Nephron progenitor cell (in vitro differentiated cells): ENCODE data around the gene NFKB1.

Experiments
- DNase-seq: peaks from one replicate; pipeline ENCODE4 v3.0.0; 2021
- H3K27ac Mint-ChIP-seq: 2 replicates; pipeline ENCODE4 v1.8.0; 2021; ENCODE audit warnings: mild to moderate bottlenecking, moderate library complexity, mixed read lengths
- H3K27me3 Mint-ChIP-seq: 2 replicates; pipeline ENCODE4 v1.8.0; 2021; ENCODE audit warnings: mild to moderate bottlenecking, low read depth, mixed read lengths; ENCODE audit not compliant: poor library complexity
- H3K36me3 Mint-ChIP-seq: 2 replicates; pipeline ENCODE4 v1.8.0; 2021; ENCODE audit warnings: low read depth, mixed read lengths
- H3K4me1 Mint-ChIP-seq: 2 replicates; pipeline ENCODE4 v1.8.0; 2021; ENCODE audit warnings: mixed read lengths
- H3K4me3 Mint-ChIP-seq: 2 replicates; pipeline ENCODE4 v1.8.0; 2021; ENCODE audit warnings: mild to moderate bottlenecking, moderate library complexity, mixed read lengths
- H3K9me3 Mint-ChIP-seq: 2 replicates; pipeline ENCODE4 v1.8.0; 2021; ENCODE audit warnings: mild to moderate bottlenecking, moderate library complexity, mixed read lengths
- TF ChIP-seq, protein P1 (sequence below): fragments of 200-600 bp; sonication (generic); IDR thresholded peaks from 2 replicates; pipeline ENCODE4 v1.5.0; 2021; ENCODE audit warnings: antibody characterized with exemption

NFKB1 gene

DNA sequence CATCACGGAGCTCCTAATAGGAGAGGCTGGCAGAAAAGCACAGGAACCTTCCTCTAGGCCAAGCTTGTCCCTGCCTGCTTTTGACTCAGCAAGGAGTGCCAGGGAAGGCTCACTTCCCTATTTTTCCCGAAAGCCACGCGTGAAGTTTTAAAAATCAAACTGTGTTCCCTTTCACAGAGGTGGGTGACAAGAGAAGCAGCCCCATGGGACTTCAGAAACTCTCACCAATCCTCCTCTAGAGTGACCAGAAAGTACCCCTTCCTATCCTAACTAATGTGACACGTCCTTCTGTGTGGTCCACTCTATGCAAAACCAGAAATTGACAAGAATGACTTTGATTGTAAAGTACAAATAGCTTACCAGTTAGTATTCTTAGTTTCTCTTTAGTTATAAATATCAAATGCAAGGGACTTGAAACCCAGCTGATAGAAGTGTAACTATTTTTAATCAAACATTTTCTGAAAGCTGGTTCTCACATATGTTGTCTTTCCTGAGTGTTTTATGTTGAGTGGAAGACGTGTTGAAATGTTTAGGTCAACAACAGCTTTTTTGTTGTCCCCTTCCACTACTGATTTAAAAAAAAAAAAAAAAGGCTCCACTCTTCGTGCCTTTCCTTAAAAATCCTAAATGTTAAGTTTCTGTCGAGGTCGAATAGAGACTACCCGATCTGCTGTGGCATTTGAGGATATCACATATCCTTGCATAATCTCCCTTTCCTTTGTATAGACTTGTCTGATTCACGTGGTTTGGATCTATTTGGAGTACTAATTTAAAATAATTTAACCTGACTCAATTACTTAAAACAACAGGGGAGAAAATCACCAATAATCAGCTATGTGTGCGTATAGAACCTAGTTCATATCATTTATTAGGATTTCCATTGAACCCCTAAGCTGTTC, 42.1 kb downstream of the NFKB1 start:
- H3K4me3 Mint-ChIP-seq = no peak overlapping the region
- H3K4me1 Mint-ChIP-seq = no peaks in the 10 kb centered on the region
- TF ChIP-seq, protein P1, sequence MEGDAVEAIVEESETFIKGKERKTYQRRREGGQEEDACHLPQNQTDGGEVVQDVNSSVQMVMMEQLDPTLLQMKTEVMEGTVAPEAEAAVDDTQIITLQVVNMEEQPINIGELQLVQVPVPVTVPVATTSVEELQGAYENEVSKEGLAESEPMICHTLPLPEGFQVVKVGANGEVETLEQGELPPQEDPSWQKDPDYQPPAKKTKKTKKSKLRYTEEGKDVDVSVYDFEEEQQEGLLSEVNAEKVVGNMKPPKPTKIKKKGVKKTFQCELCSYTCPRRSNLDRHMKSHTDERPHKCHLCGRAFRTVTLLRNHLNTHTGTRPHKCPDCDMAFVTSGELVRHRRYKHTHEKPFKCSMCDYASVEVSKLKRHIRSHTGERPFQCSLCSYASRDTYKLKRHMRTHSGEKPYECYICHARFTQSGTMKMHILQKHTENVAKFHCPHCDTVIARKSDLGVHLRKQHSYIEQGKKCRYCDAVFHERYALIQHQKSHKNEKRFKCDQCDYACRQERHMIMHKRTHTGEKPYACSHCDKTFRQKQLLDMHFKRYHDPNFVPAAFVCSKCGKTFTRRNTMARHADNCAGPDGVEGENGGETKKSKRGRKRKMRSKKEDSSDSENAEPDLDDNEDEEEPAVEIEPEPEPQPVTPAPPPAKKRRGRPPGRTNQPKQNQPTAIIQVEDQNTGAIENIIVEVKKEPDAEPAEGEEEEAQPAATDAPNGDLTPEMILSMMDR = no peak
- H3K27ac Mint-ChIP-seq = no peak overlapping the region
- H3K27me3 Mint-ChIP-seq = no peaks in the 10 kb centered on the region
- H3K36me3 Mint-ChIP-seq = no peaks in the 10 kb centered on the region
- H3K9me3 Mint-ChIP-seq = no peaks in the 10 kb centered on the region
- no peak for DNase-seq

DNA sequence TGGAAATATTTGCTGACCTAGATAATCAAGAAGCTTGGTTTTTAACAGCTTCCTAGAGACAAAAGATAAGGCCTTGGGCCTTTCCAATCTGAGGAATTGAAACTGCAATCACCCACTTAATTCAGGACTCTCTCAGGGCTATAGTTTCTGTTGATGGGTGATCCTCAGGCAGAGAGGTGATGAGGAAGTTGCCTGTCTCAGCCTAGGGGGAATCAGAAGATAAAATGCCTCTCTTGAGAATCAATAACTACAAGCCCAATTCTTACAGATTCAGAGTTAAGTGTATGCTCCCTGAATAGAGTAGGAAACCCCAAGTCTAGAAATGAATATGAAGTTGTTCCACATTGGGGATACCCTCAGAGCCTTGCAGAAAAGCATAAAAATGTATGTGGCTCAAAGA, 45.5 kb downstream of the NFKB1 start:
- Mint-ChIP-seq H3K9me3 (no peaks in the 10 kb centered on the region), H3K27ac (no peak overlapping the region), H3K27me3 (no peaks in the 10 kb centered on the region), H3K4me3 (no peak overlapping the region), H3K4me1 (no peaks in the 10 kb centered on the region), H3K36me3 (no peaks in the 10 kb centered on the region)
- no peak for DNase-seq
- TF ChIP-seq, protein P1 = no peak

DNA sequence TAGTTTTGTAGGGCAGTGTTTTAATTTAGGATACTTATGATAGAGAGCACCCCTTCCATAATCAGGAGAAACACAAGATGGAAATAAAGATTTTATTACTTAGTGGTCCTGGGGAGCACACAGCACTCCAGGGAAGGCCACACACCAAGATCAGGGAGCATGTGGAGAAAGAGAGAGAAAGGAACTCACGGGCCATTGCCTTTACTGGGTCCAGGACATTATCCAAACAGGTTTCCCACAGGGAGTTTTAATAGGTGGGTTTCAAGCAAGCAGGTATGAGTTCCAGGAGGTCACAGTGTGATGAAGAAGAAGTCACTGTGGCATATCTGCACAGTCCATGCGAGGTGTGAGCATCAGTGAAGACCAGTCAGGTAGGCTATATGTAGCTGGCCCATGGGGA, 46.8 kb downstream of the NFKB1 start:
- no peaks in the 10 kb centered on the region for H3K4me1 Mint-ChIP-seq
- DNase-seq = no peak

DNA sequence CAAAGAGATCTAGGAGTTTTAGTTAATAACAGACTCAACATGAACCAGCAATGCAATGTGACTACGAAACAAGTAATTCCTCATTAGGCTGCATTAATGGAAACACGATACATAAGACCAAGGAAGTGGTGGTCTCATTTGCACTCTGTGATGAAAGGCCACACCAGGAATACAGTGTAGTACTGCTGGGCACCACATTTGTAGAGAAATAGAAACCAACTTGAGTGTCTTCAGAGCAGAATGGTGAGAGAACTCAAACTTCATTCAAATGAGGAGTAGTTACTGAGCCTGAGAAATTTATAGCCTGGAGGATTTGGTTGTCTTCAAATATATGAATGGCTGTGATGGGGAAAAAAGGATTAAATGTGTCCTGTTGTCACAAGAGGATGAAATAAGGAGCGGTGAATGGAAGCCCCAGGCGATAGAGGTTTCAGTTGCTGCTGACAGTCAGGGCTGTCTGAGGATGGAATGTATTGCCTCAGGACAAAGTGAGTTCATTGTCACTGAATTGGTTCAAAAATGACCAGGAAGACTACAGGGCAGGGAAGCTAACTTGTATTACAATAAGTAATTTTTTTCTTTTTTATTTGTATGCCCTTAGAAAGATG, 50.9 kb downstream of the NFKB1 start:
- TF ChIP-seq, protein P1 = no peak
- H3K27ac Mint-ChIP-seq = no peak overlapping the region

More for the DNA sequence above, 46.8 kb downstream of the NFKB1 start:
- no peaks in the 10 kb centered on the region for H3K27me3 Mint-ChIP-seq
- TF ChIP-seq, protein P1 = no peak
- no peak overlapping the region for H3K4me3 Mint-ChIP-seq
- no peaks in the 10 kb centered on the region for H3K36me3 Mint-ChIP-seq
- H3K9me3 Mint-ChIP-seq = no peaks in the 10 kb centered on the region
- no peak overlapping the region for H3K27ac Mint-ChIP-seq

DNA sequence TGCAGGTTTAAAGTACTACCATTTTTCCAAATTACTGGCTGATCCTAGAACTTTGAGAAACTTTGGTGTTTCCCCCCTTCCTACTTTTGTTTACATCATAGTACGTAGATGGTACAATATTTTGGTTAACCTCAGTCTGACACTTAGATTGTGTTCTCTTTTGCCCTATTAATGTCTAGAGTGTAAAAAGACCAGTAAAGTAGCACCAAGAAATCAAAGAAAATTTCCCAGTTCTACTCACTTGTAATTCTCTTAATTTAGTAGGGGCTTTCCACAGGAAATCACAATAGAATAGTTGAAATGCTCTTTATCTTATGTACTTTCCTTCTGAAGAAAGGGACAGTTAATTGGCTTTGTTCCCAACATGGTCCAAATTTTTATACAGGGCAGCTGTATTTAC, 51.6 kb downstream of the NFKB1 start:
- TF ChIP-seq, protein P1 = no peak
- Mint-ChIP-seq H3K27me3 (no peaks in the 10 kb centered on the region), H3K4me3 (no peak overlapping the region), H3K36me3 (no peaks in the 10 kb centered on the region), H3K27ac (no peak overlapping the region), H3K9me3 (no peaks in the 10 kb centered on the region), H3K4me1 (no peaks in the 10 kb centered on the region)
- no peak for DNase-seq

More for the DNA sequence above, 50.9 kb downstream of the NFKB1 start:
- Mint-ChIP-seq H3K27me3 (no peaks in the 10 kb centered on the region), H3K4me1 (no peaks in the 10 kb centered on the region), H3K4me3 (no peak overlapping the region), H3K36me3 (no peaks in the 10 kb centered on the region), H3K9me3 (no peaks in the 10 kb centered on the region)
- DNase-seq = no peak
